H1 (cell line): Measurements from ENCODE around the gene BCL11A. TPM values are rescaled to one million over a fixed set of nuclear protein-coding genes. Genes with fewer than 3 reads are reported as not detected.

ENCODE experiments used
- CTCF ChIA-PET: fragments of 300-600 bp; sonication (Branson Sonifier 250); formaldehyde crosslinking; loops from one replicate; lab custom pipeline; 2021; ENCODE audit not compliant: partially characterized antibody; lab: Charles Lee
- POLR2A ChIA-PET: fragments of 300-600 bp; sonication (Branson Sonifier 250); formaldehyde crosslinking; loops from one replicate; lab custom pipeline; 2021; ENCODE audit warnings: inconsistent platforms; ENCODE audit not compliant: partially characterized antibody; lab: Charles Lee
- DNase-seq, 2 experiments: peaks; one replicate each; pipeline versions ENCODE4 v3.0.0 to v3.0.0-alpha.2; 2010 to 2022; ENCODE audit warnings: low spot score in 2 of 2, low read depth in 1 of 2, mixed read lengths in 1 of 2
- FAIRE-seq: peaks from 2 replicates; lab custom pipeline; 2011; peaks lifted over from hg19 to GRCh38; lab: Jason Lieb, UNC
- H2AFZ ChIP-seq: 2 replicates; pipeline ENCODE4 v1.8.1; 2012; ENCODE audit warnings: low read length, inconsistent platforms
- H2AK5ac ChIP-seq: 2 replicates; pipeline ENCODE4 v1.6.1; 2013; ENCODE audit warnings: low read depth, low read length
- H2BK120ac ChIP-seq: replicated peaks from 2 replicates; pipeline ENCODE3; 2013; ENCODE audit warnings: low read depth, low read length, inconsistent platforms
- H2BK12ac ChIP-seq: 2 replicates; pipeline ENCODE4 v1.6.1; 2013; ENCODE audit warnings: low read depth, low read length
- H2BK15ac ChIP-seq: 2 replicates; pipeline ENCODE4 v1.6.1; 2013; ENCODE audit warnings: low read length
- H2BK20ac ChIP-seq: 2 replicates; pipeline ENCODE4 v1.6.1; 2013; ENCODE audit warnings: low read length
- H2BK5ac ChIP-seq: 2 replicates; pipeline ENCODE4 v1.6.1; 2013; ENCODE audit warnings: low read depth, low read length
- H3K14ac ChIP-seq: 2 replicates; pipeline ENCODE4 v1.6.1; 2013; ENCODE audit warnings: inconsistent platforms; ENCODE audit not compliant: insufficient read length
- H3K18ac ChIP-seq: 2 replicates; pipeline ENCODE4 v1.6.1; 2013; ENCODE audit warnings: low read length; ENCODE audit errors: extremely low read depth
- H3K23ac ChIP-seq: 2 replicates; pipeline ENCODE4 v1.6.1; 2013; ENCODE audit warnings: inconsistent platforms; ENCODE audit not compliant: insufficient read length
- H3K23me2 ChIP-seq: 2 replicates; pipeline ENCODE4 v1.6.1; 2013; ENCODE audit warnings: low read depth, low read length
- H3K27ac ChIP-seq: 2 replicates; pipeline ENCODE4 v1.6.1; 2011; ENCODE audit warnings: low read depth, low read length, inconsistent platforms
- H3K27me3 ChIP-seq, 4 experiments: replicated peaks in 1 of 4; 1 replicate in 1 of 4; 2 replicates in 3 of 4; pipeline versions ENCODE4 v1.6.1 to v1.8.1; 2011 to 2013; ENCODE audit warnings: low read length in 3 of 4, mild to moderate bottlenecking in 3 of 4, inconsistent platforms in 2 of 4, mixed read lengths in 2 of 4, moderate library complexity in 1 of 4; ENCODE audit not compliant: control insufficient read depth in 3 of 4, insufficient read depth in 3 of 4; ENCODE audit errors: extremely low read depth in 1 of 4
- H3K36me3 ChIP-seq, 4 experiments: 2 replicates each; pipeline versions ENCODE4 v1.6.1 to v1.8.1; 2011 to 2013; ENCODE audit warnings: mild to moderate bottlenecking in 4 of 4, low read length in 3 of 4, moderate library complexity in 2 of 4, control low read depth in 1 of 4, inconsistent platforms in 1 of 4; ENCODE audit not compliant: insufficient read depth in 4 of 4, control insufficient read depth in 2 of 4
- H3K4ac ChIP-seq: replicated peaks from 2 replicates; pipeline ENCODE3; 2013; ENCODE audit warnings: low read length, low read depth, mixed read lengths, inconsistent platforms; ENCODE audit not compliant: insufficient read length
- H3K4me1 ChIP-seq, 4 experiments: replicated peaks in 1 of 4; 1 replicate in 1 of 4; 2 replicates in 3 of 4; pipeline versions ENCODE4 v1.6.1 to v1.8.1; 2011 to 2013; ENCODE audit warnings: low read length in 3 of 4, inconsistent platforms in 2 of 4, mixed read lengths in 1 of 4; ENCODE audit not compliant: insufficient read depth in 4 of 4, control insufficient read depth in 3 of 4
- H3K4me2 ChIP-seq, 2 experiments: 2 replicates each; pipeline versions ENCODE4 v1.6.1 to v1.8.1; 2011 to 2013; ENCODE audit warnings: low read depth in 2 of 2, low read length in 2 of 2, control low read depth in 1 of 2, inconsistent platforms in 1 of 2, mild to moderate bottlenecking in 1 of 2; ENCODE audit not compliant: insufficient read depth in 1 of 2
- H3K4me3 ChIP-seq, 4 experiments: fragments of 200-600, 300-600 bp in 1 of 4; sonication (generic), shearing (Covaris generic), sonication (Bioruptor Twin) in 1 of 4; 2 replicates each; pipeline versions ENCODE4 v1.5.1 to v1.8.1; 2011 to 2016; ENCODE audit warnings: low read length in 4 of 4, low read depth in 3 of 4, control low read depth in 2 of 4, inconsistent platforms in 2 of 4, mild to moderate bottlenecking in 2 of 4, mixed read lengths in 1 of 4, moderate library complexity in 1 of 4; ENCODE audit not compliant: insufficient read depth in 2 of 4; ENCODE audit errors: extremely low read depth in 1 of 4
- H3K56ac ChIP-seq: replicated peaks from 2 replicates; pipeline ENCODE3; 2013; ENCODE audit warnings: low read depth, mild to moderate bottlenecking, mixed read lengths, low read length, inconsistent platforms; ENCODE audit not compliant: insufficient read length
- H3K79me1 ChIP-seq: 2 replicates; pipeline ENCODE4 v1.6.1; 2013; ENCODE audit warnings: low read depth, low read length, control low read depth
- H3K79me2 ChIP-seq, 2 experiments: 2 replicates each; pipeline versions ENCODE4 v1.6.1 to v1.8.1; 2012 to 2013; ENCODE audit warnings: low read length in 2 of 2, mild to moderate bottlenecking in 2 of 2, inconsistent platforms in 1 of 2; ENCODE audit not compliant: insufficient read depth in 2 of 2, control insufficient read depth in 1 of 2
- H3K9ac ChIP-seq, 4 experiments: replicated peaks in 1 of 4; 1 replicate in 1 of 4; 2 replicates in 3 of 4; pipeline versions ENCODE4 v1.6.1 to v1.8.1; 2011 to 2013; ENCODE audit warnings: low read depth in 3 of 4, low read length in 3 of 4, control low read depth in 2 of 4, mild to moderate bottlenecking in 2 of 4, moderate library complexity in 2 of 4, inconsistent platforms in 1 of 4; ENCODE audit errors: extremely low read depth in 1 of 4
- H3K9me3 ChIP-seq, 2 experiments: 2 replicates each; pipeline versions ENCODE4 v1.6.1 to v1.8.1; 2012 to 2013; ENCODE audit warnings: mild to moderate bottlenecking in 2 of 2, moderate library complexity in 2 of 2, control low read depth in 1 of 2, inconsistent platforms in 1 of 2, low read depth in 1 of 2, low read length in 1 of 2, mixed read lengths in 1 of 2; ENCODE audit not compliant: insufficient read depth in 2 of 2
- H4K20me1 ChIP-seq, 2 experiments: replicated peaks in 1 of 2; 2 replicates each; pipeline versions ENCODE3 to v1.8.1; 2011 to 2013; ENCODE audit warnings: inconsistent platforms in 2 of 2, low read length in 2 of 2, mild to moderate bottlenecking in 1 of 2; ENCODE audit not compliant: insufficient read depth in 2 of 2, control insufficient read depth in 1 of 2
- H4K5ac ChIP-seq: 2 replicates; pipeline ENCODE4 v1.6.1; 2013; ENCODE audit warnings: low read length, low read depth, mixed read lengths, inconsistent platforms; ENCODE audit not compliant: insufficient read length
- H4K8ac ChIP-seq: 2 replicates; pipeline ENCODE4 v1.8.0; 2013; ENCODE audit warnings: mild to moderate bottlenecking, moderate library complexity, low read length, inconsistent platforms; ENCODE audit not compliant: insufficient read depth; ENCODE audit errors: extremely low read depth
- H4K91ac ChIP-seq: replicated peaks from 2 replicates; pipeline ENCODE3; 2013; ENCODE audit warnings: low read length, mixed read lengths, inconsistent platforms; ENCODE audit not compliant: insufficient read length
- NRF1 ChIP-seq: IDR thresholded peaks from 2 replicates; pipeline ENCODE4 v1.6.1; 2011; ENCODE audit warnings: mild to moderate bottlenecking, low read depth, low read length, improper control_type of control experiment
- TCF12 ChIP-seq: IDR thresholded peaks from 2 replicates; pipeline ENCODE4 v1.6.1; 2011; ENCODE audit warnings: low read depth, mild to moderate bottlenecking, low read length
- TEAD4 ChIP-seq: IDR thresholded peaks from 2 replicates; pipeline ENCODE4 v1.6.1; 2012; ENCODE audit warnings: low read depth, low read length, inconsistent platforms, mixed read lengths
- WGBS, 2 experiments: shearing (Covaris generic) in 1 of 2; methylation state at CpG; one replicate each; pipeline versions ENCODE4 v1.1.6 to v1.1.7; 2013 to 2015; ENCODE audit warnings: low lambda C conversion rate in 2 of 2, mixed read lengths in 2 of 2, inconsistent platforms in 1 of 2, low coverage in 1 of 2, missing lambda C conversion rate in 1 of 2; ENCODE audit not compliant: insufficient replicate concordance in 2 of 2, insufficient coverage in 1 of 2, insufficient read length in 1 of 2; ENCODE audit errors: extremely low coverage in 1 of 2, missing lambda C conversion rate in 1 of 2; 5-methylcytosine and 5-hydroxymethylcytosine counted together
- polyA plus RNA-seq, 7 experiments: library from polyadenylated mRNA; depleted of rRNA in 3 of 7; stranded (reverse) in 5 of 7; unstranded in 2 of 7; fragments of >200 nt in 5 of 7; fragments of 200-250 nt in 2 of 7; gene quantifications; 1 replicate in 5 of 7; 2 replicates in 1 of 7; 4 replicates in 1 of 7; pipeline versions ENCODE4 v1.2.1 to v1.2.3, GENCODE V29; 2011 to 2013; ENCODE audit warnings: missing spikeins in 2 of 7, mixed read lengths in 2 of 7
- total RNA-seq: library from RNA; stranded (reverse); fragmentation: NEBNext Ultra II Directional; extraction: Animal tissue kit (Norgen Biotek cat#: 25700); gene quantifications from 2 replicates; pipeline ENCODE4 v1.2.1, GENCODE V29; 2021

BCL11A gene
- total and polyA plus RNA-seq, 2 of the 8 experiments (the other 6 are each of a cell fraction or from before 2014, with no cell fraction given) = 11.9 to 59.3 TPM

DNA sequence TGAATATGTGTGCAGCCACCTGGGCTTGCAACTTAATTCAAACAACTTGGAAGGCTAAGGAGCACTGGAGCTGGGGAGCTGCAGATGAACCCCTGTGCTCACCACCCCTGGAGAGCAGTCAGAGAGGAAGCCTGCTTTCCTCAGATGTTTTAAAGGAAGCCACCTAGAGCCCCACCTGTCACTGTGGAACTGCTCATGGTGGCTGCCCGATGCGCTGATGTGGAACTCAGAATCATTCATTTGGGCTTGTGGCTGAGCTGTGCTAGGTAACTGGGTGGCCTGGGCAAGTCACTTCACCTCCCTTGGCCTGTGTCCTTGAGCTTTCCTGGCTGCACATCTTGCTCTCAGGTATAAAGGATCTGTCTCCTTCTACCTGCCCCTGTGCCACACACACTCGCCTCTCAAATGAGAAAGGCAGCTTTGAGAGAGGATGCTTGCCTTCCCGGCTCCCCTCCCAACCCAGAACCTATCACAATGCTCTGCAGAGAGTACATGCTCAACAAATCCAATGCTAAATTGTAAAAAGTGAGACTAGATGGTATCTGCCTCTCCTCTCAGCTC, 41.3 kb downstream of the BCL11A start:
- TF ChIP-seq TCF12 (no peak), TEAD4 (no peak), NRF1 (no peak)

More for the DNA sequence above, 41.3 kb downstream of the BCL11A start:
- Histone ChIP-seq H3K56ac (no peak overlapping the region), H3K4me1 (peaks cover 31 to 65% (median 53%) of the 10 kb centered on the region in 4 experiments), H3K18ac (no peak overlapping the region), H3K23me2 (no peaks in the 10 kb centered on the region; the same call in 1 of the 2 replicates), H2AFZ (no peak overlapping the region), H3K4me2 (no peak overlapping the region; a peak in 1 of 4 replicates), H2BK5ac (no peak overlapping the region), H3K14ac (no peak overlapping the region), H2BK15ac (peak overlapping the region; percentile 19; the same call in 1 of the 2 replicates), H3K4me3 (no peak overlapping the region), H2BK20ac (no peak overlapping the region), H3K27me3 (no peaks in the 10 kb centered on the region), H3K9ac (no peak overlapping the region), H2AK5ac (no peak overlapping the region), H4K91ac (no peak overlapping the region), H3K36me3 (peaks cover 0 to 14% (median 0%) of the 10 kb centered on the region in 4 experiments; a peak in 2 of 8 replicates), H4K5ac (no peak overlapping the region), H2BK12ac (peak overlapping the region; percentile 77), H4K20me1 (peaks cover 17 to 27% of the 10 kb centered on the region in 2 experiments), H4K8ac (no peak overlapping the region; the same call in 1 of the 2 replicates), H3K27ac (no peak overlapping the region), H3K9me3 (no peaks in the 10 kb centered on the region), H3K23ac (no peak overlapping the region), H3K79me1 (peaks cover 31% of the 10 kb centered on the region), H2BK120ac (no peak overlapping the region), H3K4ac (no peak overlapping the region), H3K79me2 (peaks cover 4 to 99% of the 10 kb centered on the region in 2 experiments; a peak in 3 of 4 replicates)
- POLR2A ChIA-PET = interaction anchor here (0.5 to 1.7 kb wide), 4 partner anchors 9 to 121 kb away, joined by 3 to 4 read pairs (median 4); no protein-coding TSS in a partner anchor
- CTCF ChIA-PET = interaction anchor here (1.1 to 2.2 kb wide), 6 partner anchors 12 to 72 kb away, joined by 3 to 6 read pairs (median 4); no protein-coding TSS in a partner anchor
- FAIRE-seq (no peak), DNase-seq (no peak)
- 97% methylated on average over 4 of the region's 4 CpGs; no CpG with 5 or more reads in 1 of the 2 experiments for WGBS, 2 experiments
